Right cardiac atrium (tissue), 5 donors: ENCODE results near the gene AMIGO3. TPM values are rescaled to one million over a fixed set of nuclear protein-coding genes. Genes with fewer than 3 reads are reported as not detected.
A peak's percentile ranks its signal among the peaks of the same experiment; 100 is the strongest.

Source experiments
- ATAC-seq, 2 donors: fragments of 200-7000 bp; cut with Tn5 transposase; one replicate each; pipeline versions ENCODE4 v1.8.0 to v1.9.1; 2020; ENCODE audit warnings: moderate library complexity in 2 of 2, mild to moderate bottlenecking in 1 of 2
- DNase-seq, 3 donors: peaks; one replicate each; pipeline ENCODE4 v3.0.0-alpha.2; 2020
- H3K27ac ChIP-seq: one replicate; pipeline ENCODE4 v1.5.1; 2013; ENCODE audit warnings: mild to moderate bottlenecking, low read length, control low read depth, moderate library complexity
- H3K27me3 ChIP-seq: one replicate; pipeline ENCODE4 v1.6.1; 2013; ENCODE audit not compliant: control insufficient read depth, insufficient read depth
- H3K4me1 ChIP-seq: one replicate; pipeline ENCODE4 v1.6.1; 2013; ENCODE audit warnings: low read length; ENCODE audit not compliant: control insufficient read depth, insufficient read depth
- H3K4me3 ChIP-seq: one replicate; pipeline ENCODE4 v1.5.1; 2013; ENCODE audit warnings: low read length, control low read depth
- H3K9me3 ChIP-seq: one replicate; pipeline ENCODE4 v1.6.1; 2013; ENCODE audit warnings: low read length; ENCODE audit not compliant: control insufficient read depth
- WGBS: extraction: QIAGEN DNeasy Blood & Tissue Kit; methylation state at CpG from one replicate; pipeline ENCODE4 v1.1.7; 2013; 5-methylcytosine and 5-hydroxymethylcytosine counted together
- intact Hi-C, 4 donors: fragments of 100-400 bp; cut with DNase I; formaldehyde crosslinking; loops; one replicate each; pipeline versions ENCODE4 v1.11.0 to v1.14.0; 2022 to 2023
- polyA plus RNA-seq: library from polyadenylated mRNA; stranded (reverse); fragments of 200-250 nt; gene quantifications from one replicate; pipeline ENCODE4 v1.2.3, GENCODE V29; 2013
- total RNA-seq, 4 donors: library from RNA; stranded (reverse); fragmentation: NEBNext Ultra II Directional; extraction: Animal tissue kit (Norgen Biotek cat#: 25700); gene quantifications; one replicate each; pipeline ENCODE4 v1.2.1, GENCODE V29; 2021
- donor health status: healthy with polysubstance abuse.
- donor health status: DM: no; HTN: yes; CAD: no.
- donor health status: DM: no; HTN: no; CAD: no.
- donor health status: DM: no; HTN: yes; CAD: no; lungs with severe emphysema.
- donor health status: DM: yes; HTN: yes; CAD: no.

Gene AMIGO3
- total and polyA plus RNA-seq, 5 donors = 0.09 to 0.57 TPM; not detected in 3

- no peaks in the 10 kb centered on the region for H3K9me3 ChIP-seq
- WGBS = 22% methylated on average over 17 of the region's 17 CpGs
- DNase-seq = no peak
- H3K27me3 ChIP-seq = no peaks in the 10 kb centered on the region
- H3K4me3 ChIP-seq = peak overlapping the region; percentile 67
- peaks cover 5% of the 10 kb centered on the region for H3K4me1 ChIP-seq
- peak overlapping the region; percentile 53 for H3K27ac ChIP-seq
- intact Hi-C loops = loop anchor here (5.0 to 10.0 kb wide), 3 partner anchors 131 to 208 kb away; no protein-coding TSS in a partner anchor
- ATAC-seq = no peak
Measured at GRCh38 chr3:49673121-49673714, 46.3 kb downstream of the AMIGO3 start.

DNA sequence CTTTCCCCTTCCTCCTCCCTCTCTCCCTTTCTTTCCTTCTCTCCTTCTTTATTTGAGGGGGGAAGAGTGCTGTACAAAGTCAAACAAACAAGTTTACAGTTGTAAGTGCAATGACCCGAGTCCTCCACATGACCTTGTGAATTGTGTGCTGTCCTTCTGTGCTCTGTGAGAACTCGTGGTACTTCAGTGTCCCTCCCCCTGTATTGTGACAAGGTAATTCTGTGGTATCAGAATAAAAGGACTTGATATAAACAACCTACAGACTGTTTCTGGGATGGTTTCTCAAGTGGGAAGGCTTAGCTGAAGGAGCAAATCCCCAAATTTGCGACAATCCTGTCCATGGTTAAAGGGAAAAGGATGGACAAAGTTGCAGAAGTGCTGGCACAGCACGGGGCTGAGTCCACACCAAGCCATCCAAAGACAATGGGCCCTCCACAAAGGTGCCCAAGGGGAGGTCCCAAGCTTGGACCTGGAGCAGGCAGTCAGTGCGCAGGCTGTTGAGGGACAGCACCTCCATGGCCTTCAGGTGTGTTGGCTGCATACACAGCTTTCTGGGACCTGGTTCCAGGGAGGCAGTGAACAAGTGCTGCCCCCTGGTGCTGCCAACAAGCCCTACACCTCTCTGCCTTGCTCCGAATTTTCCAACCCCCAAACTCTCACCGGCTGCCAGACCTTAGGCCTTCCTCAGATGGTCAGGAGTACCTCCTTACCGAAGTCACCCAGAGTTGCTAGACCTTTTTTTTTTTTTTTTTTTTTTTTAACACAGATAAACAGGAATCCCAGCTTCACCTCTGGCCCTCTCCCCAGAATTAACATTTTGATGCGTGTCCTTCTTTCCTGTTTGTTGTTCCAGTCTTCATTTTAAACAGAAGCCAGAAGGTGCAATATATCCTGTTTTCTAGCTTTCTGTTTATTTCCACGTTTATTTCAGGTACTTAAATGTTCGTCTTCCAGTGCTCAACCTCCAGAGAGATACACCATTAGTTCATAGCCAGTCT is 47.9 kb downstream of the AMIGO3 start:
- intact Hi-C loops = loop anchor here (2.0 to 10.0 kb wide), 4 partner anchors 129 to 207 kb away; no protein-coding TSS in a partner anchor

DNA sequence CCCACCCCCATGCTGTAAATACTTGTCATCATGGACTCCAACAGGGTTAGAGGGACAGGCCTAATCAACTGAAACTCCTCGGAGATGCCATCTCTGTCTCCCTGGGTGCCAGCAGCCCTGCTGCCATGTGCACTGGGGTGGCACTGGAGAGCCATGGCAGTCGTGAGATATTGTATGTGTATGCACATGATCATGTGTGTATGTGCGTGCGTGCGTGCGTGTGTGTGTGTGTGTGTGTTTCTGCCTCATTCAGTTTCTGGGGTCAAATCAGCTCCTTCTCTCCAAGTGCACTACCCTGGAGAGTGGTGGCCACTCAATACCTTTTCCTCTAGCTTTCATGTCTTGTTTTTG is 48.6 kb downstream of the AMIGO3 start:
- intact Hi-C loops = loop anchor here (2.0 to 10.0 kb wide), 4 partner anchors 129 to 206 kb away; no protein-coding TSS in a partner anchor
- WGBS = 66% methylated on average over 6 of the region's 6 CpGs
- ATAC-seq = no peak

More for the DNA sequence above, 47.9 kb downstream of the AMIGO3 start:
- 40% methylated on average over 11 of the region's 11 CpGs for WGBS
- peaks cover 5% of the 10 kb centered on the region for H3K4me1 ChIP-seq
- H3K27me3 ChIP-seq = no peaks in the 10 kb centered on the region
- ATAC-seq (no peak), DNase-seq (peak; percentile 49 to 80 (median 78))
- H3K9me3 ChIP-seq = no peaks in the 10 kb centered on the region
- no peak overlapping the region for H3K27ac ChIP-seq
- no peak overlapping the region for H3K4me3 ChIP-seq

DNA sequence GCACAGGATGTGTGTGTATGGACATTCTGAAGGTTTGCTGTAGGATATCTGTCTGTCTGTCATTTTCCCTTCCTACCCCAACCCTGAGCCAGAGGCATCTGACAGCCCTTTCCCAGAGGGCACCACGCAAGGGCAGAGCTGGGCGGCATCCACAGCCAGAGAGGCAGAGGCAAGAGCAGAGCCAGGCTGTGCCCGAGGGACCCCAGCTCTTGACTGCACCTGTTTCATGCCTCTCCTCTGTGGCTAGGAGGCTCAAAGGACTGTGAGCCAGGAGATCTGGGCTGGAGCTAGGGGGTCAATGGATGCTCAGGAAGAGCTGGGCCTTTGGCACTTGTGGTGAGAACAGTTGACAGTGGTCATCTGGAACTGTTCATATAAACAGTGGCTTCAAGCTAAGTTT is 50.1 kb downstream of the AMIGO3 start:
- DNase-seq (peak in 1 of 3 donors; percentile 29), ATAC-seq (no peak)
- WGBS = 84% methylated on average over 3 of the region's 3 CpGs
- Histone ChIP-seq H3K9me3 (no peaks in the 10 kb centered on the region), H3K27ac (no peak overlapping the region), H3K27me3 (no peaks in the 10 kb centered on the region), H3K4me3 (no peak overlapping the region), H3K4me1 (peaks cover 4% of the 10 kb centered on the region)
- intact Hi-C loops = no loop called here

More for the DNA sequence above, 48.6 kb downstream of the AMIGO3 start:
- H3K27ac ChIP-seq = no peak overlapping the region
- no peaks in the 10 kb centered on the region for H3K9me3 ChIP-seq
- H3K4me1 ChIP-seq = peaks cover 5% of the 10 kb centered on the region
- peak in 1 of 3 donors; percentile 34 for DNase-seq
- no peaks in the 10 kb centered on the region for H3K27me3 ChIP-seq
- no peak overlapping the region for H3K4me3 ChIP-seq

GRCh38 chr3:49668861-49669260 is 50.6 kb downstream of the AMIGO3 start:
- DNase-seq (peak in 1 of 3 donors; percentile 13), ATAC-seq (no peak)
- intact Hi-C loops = no loop called here
- Histone ChIP-seq H3K4me3 (no peak overlapping the region), H3K27ac (no peak overlapping the region), H3K9me3 (no peaks in the 10 kb centered on the region), H3K4me1 (peaks cover 4% of the 10 kb centered on the region), H3K27me3 (no peaks in the 10 kb centered on the region)
- 79% methylated on average over 5 of the region's 5 CpGs for WGBS

- peak in 1 of 3 donors; percentile 11 for DNase-seq
- H3K9me3 ChIP-seq = no peaks in the 10 kb centered on the region
- WGBS = 43% methylated on average over 5 of the region's 5 CpGs
- no peak for ATAC-seq
- no peaks in the 10 kb centered on the region for H3K27me3 ChIP-seq
- no peak overlapping the region for H3K4me3 ChIP-seq
- H3K27ac ChIP-seq = no peak overlapping the region
- intact Hi-C loops = no loop called here
- H3K4me1 ChIP-seq = peaks cover 4% of the 10 kb centered on the region
Measured at GRCh38 chr3:49668414-49668797, 51.1 kb downstream of the AMIGO3 start.

DNA sequence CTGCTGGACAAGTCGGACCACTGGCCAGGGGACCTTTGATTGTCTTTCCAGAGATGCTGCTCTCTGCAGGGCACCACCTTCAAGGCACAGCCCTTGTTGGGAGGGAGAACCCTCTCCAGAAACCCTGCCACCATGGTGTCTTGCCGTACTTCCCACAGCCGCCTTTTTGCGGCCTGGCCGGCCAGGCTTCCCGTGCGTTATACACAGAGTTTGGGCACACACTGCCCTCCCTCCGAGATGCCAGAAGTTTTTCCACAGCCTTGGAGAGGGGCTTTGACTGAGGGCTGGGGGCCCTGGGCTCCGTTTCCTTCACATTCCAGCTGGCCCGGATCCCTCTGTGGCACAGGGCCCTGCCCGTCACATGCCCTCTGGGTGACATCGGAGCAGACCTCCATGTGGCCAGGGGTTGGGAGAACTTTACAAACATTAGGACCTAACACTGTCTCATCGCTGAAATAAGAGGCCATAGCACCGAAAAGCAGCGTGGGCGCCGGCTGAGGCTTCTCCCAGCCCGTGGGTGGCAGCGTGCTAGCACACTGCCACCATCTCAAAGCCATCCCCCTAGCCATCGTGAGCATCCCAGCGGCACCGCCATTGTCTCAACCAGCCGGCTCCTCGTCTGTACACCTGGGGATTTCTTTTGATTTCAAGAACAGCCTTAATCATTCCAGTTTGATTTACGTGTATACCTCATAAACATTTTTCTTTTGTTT is 51.6 kb downstream of the AMIGO3 start:
- H3K4me1 ChIP-seq = no peaks in the 10 kb centered on the region
- no peak overlapping the region for H3K27ac ChIP-seq
- ATAC-seq (no peak), DNase-seq (peak in 1 of 3 donors; percentile 25)
- intact Hi-C loops = no loop called here
- H3K27me3 ChIP-seq = no peaks in the 10 kb centered on the region
- no peak overlapping the region for H3K4me3 ChIP-seq
- 84% methylated on average over 25 of the region's 25 CpGs for WGBS
- H3K9me3 ChIP-seq = no peaks in the 10 kb centered on the region

Other genes with a start within 250 kb of the AMIGO3 start
- 100 to 1,000 TPM; 113 to 141 (median 121) TPM for gene DAG1, start 249.4 kb downstream of the AMIGO3 start, total RNA-seq
- 64.0 TPM for gene DAG1, start 249.4 kb downstream of the AMIGO3 start, polyA plus RNA-seq
- 1 to 10 TPM in 1 of 4 donors, under 1 TPM in 3; 0.25 to 1.4 (median 0.39) TPM for gene BSN, start 165.2 kb downstream of the AMIGO3 start, total RNA-seq
- gene BSN, start 165.2 kb downstream of the AMIGO3 start, polyA plus RNA-seq = 0.38 TPM
- 100 to 1,000 TPM in 1 of 4 donors, 10 to 100 TPM in 3; 75.7 to 110 (median 93.6) TPM for gene APEH, start 45.3 kb downstream of the AMIGO3 start, total RNA-seq
- 37.4 TPM for gene APEH, start 45.3 kb downstream of the AMIGO3 start, polyA plus RNA-seq
- 1 to 10 TPM; 3.5 to 7.5 (median 6.6) TPM for gene MST1, start 30.2 kb downstream of the AMIGO3 start, total RNA-seq
- gene MST1, start 30.2 kb downstream of the AMIGO3 start, polyA plus RNA-seq = 6.2 TPM
- 10 to 100 TPM; 36.6 to 44.6 (median 41.8) TPM for gene RNF123, start 30.1 kb downstream of the AMIGO3 start, total RNA-seq
- 24.4 TPM for gene RNF123, start 30.1 kb downstream of the AMIGO3 start, polyA plus RNA-seq
- gene GMPPB, start 4.3 kb upstream of the AMIGO3 start, total RNA-seq = 10 to 100 TPM; 12.6 to 34.7 (median 19.6) TPM
- gene GMPPB, start 4.3 kb upstream of the AMIGO3 start, polyA plus RNA-seq = 13.2 TPM
- gene IP6K1, start 66.9 kb upstream of the AMIGO3 start, total RNA-seq = 10 to 100 TPM; 18.4 to 24.0 (median 21.7) TPM
- 14.6 TPM for gene IP6K1, start 66.9 kb upstream of the AMIGO3 start, polyA plus RNA-seq
- gene CDHR4, start 80.2 kb upstream of the AMIGO3 start, total RNA-seq = under 1 TPM in 1 of 4 donors, not detected in 3; 0.29 TPM
- 0.07 TPM for gene CDHR4, start 80.2 kb upstream of the AMIGO3 start, polyA plus RNA-seq
- gene INKA1, start 83.6 kb upstream of the AMIGO3 start, total RNA-seq = 1 to 10 TPM; 2.2 to 6.4 (median 4.6) TPM
- 3.9 TPM for gene INKA1, start 83.6 kb upstream of the AMIGO3 start, polyA plus RNA-seq
- gene UBA7, start 94.3 kb upstream of the AMIGO3 start, total RNA-seq = 10 to 100 TPM; 25.5 to 40.5 (median 38.2) TPM
- gene UBA7, start 94.3 kb upstream of the AMIGO3 start, polyA plus RNA-seq = 25.1 TPM
- 1 to 10 TPM in 3 of 4 donors, under 1 TPM in 1; 0.68 to 1.5 (median 1.3) TPM for gene TRAIP, start 136.9 kb upstream of the AMIGO3 start, total RNA-seq
- 0.81 TPM for gene TRAIP, start 136.9 kb upstream of the AMIGO3 start, polyA plus RNA-seq
- not detected for gene CAMKV, start 150.2 kb upstream of the AMIGO3 start, total RNA-seq
- not detected for gene CAMKV, start 150.2 kb upstream of the AMIGO3 start, polyA plus RNA-seq
- gene MST1R, start 184.2 kb upstream of the AMIGO3 start, total RNA-seq = 1 to 10 TPM in 3 of 4 donors, under 1 TPM in 1; 0.94 to 2.7 (median 2.1) TPM
- gene MST1R, start 184.2 kb upstream of the AMIGO3 start, polyA plus RNA-seq = 1.9 TPM
- 1 to 10 TPM; 7.4 to 9.0 (median 8.0) TPM for gene MON1A, start 210.1 kb upstream of the AMIGO3 start, total RNA-seq
- gene MON1A, start 210.1 kb upstream of the AMIGO3 start, polyA plus RNA-seq = 8.2 TPM
- gene RBM6, start 220.5 kb upstream of the AMIGO3 start, total RNA-seq = 10 to 100 TPM; 43.2 to 52.6 (median 46.9) TPM
- gene RBM6, start 220.5 kb upstream of the AMIGO3 start, polyA plus RNA-seq = 53.1 TPM